GM19467 (cell line): ENCODE results near the gene COLGALT1.
"Not testable (repeated sequence)": the region's sequence is repeated elsewhere in the genome, so short reads cannot be mapped to it uniquely, and the experiment has no call there.

Experiments
- ATAC-seq: cut with Tn5 transposase; IDR thresholded peaks from one replicate; pipeline ENCODE4 v1.9.1; 2021; ENCODE audit warnings: mild to moderate bottlenecking, moderate library complexity; ENCODE audit not compliant: unreplicated experiment

The COLGALT1 gene

DNA sequence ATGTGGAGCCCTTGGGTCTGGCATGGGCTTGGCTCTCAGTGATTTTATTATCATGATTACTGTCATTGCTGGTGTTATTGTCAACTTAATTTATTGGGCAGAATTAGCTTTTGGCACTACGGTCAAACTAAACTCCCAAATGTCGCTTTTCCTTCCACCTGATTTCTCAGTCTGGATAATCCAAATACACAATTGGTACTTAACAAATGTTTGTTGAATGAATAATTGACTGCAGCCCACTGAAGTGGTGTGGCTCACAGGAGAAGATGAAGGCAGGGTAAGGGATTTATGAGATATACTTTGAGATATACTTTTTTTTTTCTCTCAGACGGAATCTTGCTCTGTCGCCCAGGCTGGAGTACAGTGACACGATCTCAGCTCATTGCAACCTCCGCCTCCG lies 1.5 kb downstream of the COLGALT1 start:
- no peak for ATAC-seq

DNA sequence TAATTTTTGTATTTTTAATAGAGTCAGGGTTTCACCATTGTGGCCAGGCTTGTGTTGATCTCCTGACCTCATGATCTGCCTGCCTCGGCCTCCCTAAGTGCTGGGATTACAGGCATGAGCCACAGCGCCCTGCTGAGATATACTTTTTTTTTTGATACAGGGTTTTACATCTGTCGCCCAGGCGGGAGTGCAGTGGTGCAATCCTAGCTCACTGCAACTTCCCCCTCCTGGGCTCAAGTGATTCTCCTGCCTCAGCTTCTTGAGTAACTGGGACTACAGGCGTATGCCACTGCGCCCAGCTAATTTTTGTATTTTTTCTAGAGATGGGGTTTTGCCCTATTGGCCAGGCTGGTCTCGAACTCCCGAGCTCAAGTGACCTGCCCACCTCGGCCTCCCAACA lies 2.0 kb downstream of the COLGALT1 start:
- ATAC-seq = no peak

GRCh38 chr19:17560205-17560595 lies 4.8 kb downstream of the COLGALT1 start:
- no peak for ATAC-seq

DNA sequence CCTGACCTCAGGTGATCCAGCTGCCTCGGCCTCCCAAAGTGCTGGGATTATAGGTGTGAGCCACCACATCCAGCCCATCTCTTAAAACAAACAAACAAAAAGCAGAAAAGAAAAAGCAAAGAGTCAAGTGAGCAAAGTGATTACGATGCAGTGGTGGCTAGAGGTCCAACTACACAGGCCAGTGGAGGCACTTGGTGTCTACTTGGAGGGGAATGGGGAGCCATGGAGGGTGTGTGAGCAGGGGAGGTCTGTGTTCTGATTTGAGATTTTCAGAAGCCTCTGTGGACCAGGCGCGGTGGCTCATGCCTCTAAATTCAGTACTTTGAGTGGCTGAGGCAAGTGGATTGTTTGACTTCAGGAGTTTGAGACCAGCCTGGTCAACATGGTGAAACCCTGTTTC lies 6.6 kb downstream of the COLGALT1 start:
- no peak for ATAC-seq

GRCh38 chr19:17562561-17562960 lies 7.1 kb downstream of the COLGALT1 start:
- no peak for ATAC-seq

DNA sequence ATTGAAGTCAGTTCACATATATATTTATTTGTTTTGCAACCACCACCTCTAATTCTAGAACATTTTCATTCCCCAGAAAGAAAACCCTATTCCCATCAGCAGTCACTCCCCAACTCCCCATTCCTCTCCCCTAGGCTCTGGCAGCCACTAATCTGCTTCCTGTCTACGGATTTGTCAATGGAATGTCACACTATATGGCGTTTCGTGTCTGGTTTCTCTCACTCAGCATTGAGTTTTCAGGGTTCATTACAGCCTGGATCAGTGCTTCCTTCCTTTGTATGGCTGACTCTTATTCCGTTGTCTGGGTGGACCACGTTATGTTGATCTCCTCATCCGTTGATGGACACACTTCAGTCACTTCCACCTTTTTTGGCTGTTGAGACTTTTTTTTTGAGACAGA lies 9.3 kb downstream of the COLGALT1 start:
- no peak for ATAC-seq

DNA sequence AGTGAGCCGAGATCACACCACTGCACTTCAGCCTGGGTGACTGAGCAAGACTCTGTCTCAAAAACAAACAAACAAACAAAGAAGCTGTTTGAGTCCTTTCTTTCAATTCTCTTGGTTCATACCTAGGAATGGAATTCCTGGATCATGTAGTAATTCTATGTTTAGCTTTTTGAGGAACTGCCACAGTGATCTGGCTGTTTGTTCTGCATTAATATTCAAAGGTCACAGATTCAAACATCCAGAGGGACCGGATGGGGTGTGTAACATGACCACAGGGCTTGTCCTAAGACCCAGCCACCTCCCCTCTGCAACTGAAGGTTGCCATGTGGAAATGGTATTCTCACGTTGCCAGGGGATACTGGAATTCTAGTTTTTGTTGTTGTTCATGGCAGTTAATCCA lies 10.2 kb downstream of the COLGALT1 start:
- no peak for ATAC-seq

- ATAC-seq = no peak
These were observed 12.5 kb downstream of the COLGALT1 start for GRCh38 chr19:17567940-17568339.

- ATAC-seq = not testable (repeated sequence)
These were observed 14.8 kb downstream of the COLGALT1 start for GRCh38 chr19:17570291-17570690.

DNA sequence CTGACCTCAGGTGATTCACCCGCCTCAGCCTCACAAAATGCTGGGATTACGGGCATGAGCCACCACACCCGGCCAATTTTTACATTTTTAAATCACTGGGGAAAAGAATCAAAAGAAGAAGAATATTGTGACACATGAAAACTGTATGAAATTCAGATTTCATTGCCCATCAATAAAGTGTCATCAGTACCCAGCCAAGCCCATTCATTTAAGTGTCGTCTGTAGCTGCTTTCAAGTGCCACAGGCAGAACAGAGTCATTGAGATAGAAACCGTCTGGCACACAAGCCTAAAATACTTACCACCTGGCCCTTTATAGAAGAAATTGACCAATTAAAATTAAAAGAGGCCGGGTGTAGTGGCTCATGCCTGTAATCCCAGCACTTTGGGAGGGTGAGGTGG lies 15.3 kb downstream of the COLGALT1 start:
- ATAC-seq = no peak

DNA sequence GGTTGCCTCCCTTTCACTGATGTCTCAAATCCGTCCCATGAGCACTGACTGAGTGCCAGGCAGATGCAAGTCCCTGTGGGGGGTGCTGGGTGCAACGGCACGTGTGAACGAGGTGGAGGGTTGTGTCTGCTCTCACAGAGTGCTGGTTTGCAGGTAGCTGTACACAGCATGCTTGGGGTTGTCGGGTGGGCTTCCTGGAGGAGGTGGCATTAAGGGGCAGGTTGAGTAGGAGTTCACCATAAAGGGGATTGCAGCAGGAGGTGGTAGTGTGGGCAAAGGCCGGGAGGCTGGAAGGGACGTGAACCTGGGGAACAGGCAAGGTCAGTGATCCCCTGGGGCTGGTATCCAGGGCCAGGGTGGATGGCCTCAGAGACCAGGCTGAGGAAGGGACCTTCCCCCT lies 17.2 kb downstream of the COLGALT1 start:
- no peak for ATAC-seq

GRCh38 chr19:17575871-17576757 lies 20.7 kb downstream of the COLGALT1 start:
- ATAC-seq = no peak

DNA sequence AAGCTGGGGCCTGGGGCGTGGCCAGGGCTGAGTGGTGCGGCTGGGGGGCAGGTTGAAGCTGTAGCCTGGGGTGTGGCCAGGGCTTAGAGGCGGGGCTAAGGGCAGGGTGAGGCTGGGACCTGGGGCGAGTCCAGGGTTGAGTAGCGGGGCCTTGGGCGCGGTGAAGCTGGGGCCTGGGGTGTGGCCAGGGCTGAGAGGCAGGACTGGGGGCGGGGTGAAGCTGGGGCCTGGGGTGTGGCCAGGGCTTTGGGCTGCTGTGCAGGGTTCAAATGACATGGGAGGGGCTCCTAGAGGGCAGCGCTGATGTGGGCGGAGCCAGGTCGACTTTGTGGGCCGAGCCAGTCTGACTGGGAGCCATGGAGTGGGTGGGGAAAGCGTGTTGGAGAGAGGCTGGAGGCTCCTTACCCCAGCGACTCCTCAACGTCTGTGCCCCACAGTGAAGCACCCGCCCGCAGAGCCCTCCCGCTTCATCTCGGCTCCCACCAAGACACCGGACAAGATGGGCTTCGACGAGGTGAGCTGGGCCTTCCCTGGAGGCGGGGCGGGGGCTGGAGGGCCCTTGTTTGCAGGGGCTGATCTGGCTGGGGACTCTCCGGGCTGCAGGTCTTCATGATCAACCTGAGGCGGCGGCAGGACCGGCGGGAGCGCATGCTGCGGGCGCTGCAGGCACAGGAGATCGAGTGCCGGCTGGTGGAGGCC lies 21.5 kb downstream of the COLGALT1 start:
- no peak for ATAC-seq

DNA sequence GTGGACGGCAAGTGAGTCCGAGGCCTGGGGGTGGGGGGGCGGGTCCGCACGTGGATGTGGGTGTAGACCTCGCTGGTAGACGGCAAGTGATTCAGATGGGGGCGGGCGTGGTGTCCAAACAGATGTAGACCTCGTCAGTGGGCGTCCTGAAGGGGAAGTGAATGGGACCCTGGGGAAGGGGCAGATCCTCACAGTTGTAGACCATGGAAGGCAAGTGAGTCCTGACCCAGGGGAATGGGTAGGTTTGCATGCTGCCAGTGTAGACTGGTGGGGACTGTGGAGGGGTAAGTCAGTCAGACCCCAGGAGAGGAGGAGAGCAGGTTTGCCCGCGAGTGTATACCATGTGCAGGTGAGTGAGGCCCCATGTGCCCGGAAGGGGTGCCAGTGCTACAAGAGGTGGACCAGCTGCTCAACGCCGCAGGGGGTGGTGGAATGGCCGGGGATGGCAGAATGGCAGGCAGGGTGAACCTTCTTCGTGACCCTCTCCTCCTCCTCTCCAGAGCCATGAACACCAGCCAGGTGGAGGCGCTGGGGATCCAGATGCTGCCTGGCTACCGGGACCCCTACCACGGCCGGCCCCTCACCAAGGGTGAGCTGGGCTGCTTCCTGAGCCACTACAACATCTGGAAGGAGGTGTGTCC lies 22.1 kb downstream of the COLGALT1 start:
- no peak for ATAC-seq

DNA sequence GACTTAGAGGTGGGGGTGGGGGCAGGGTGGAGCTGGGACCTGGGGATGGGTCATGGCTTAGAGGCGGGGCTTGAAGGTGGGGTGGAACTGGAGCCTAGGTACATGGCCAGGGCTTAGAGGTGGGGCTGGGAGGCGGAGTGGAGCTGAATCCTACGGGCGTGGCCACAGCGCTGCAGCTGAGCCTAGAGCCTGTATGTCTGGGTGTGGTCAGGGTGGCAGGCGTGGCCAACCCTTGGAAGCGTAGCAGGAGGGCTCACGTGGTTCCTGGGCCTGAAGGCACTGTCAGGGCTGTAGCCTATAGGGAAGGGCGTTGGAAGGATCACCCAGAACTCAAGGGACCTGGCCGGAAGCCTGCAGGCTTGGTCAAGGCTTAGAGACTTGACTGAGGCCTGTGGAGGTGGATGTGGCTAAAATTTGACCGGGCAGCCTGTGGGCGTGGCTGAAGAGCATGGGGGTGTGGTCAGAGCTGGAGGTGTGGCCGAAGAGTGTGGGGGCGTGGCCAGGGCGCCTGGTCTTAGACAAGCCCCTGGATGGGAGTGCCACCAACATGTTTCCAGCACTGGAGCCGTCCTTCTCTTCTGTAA lies 24.3 kb downstream of the COLGALT1 start:
- no peak for ATAC-seq

DNA sequence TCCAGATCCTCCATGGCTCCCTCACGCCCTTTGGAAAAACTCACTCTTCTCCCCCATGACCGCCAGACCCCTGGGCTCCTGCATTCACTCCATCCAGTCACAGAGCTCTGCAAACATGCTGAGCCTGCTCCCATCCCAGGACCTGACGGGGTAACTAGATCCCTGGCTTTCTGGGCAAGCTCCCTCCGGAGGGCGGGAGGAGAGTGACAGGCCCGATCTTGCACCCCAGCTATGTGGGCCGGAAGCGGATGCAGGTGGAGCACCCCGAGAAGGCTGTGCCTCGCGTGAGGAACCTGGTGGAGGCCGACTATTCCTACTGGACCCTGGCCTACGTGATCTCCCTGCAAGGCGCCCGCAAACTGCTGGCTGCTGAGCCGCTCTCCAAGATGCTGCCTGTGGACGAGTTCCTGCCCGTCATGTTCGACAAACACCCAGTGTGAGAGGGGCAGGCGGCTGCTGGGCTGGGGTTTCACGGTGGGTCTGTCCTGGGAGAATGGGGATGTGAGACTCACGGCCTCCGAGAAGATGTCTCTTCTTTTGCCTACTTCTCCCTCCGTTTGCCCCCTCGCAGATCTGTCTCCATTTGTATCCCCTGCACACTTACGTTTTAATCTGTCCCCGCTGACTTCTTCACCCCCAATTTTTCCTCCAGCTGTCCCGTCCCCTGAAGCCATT lies 25.2 kb downstream of the COLGALT1 start:
- no peak for ATAC-seq

GRCh38 chr19:17581211-17581874 lies 25.9 kb downstream of the COLGALT1 start:
- ATAC-seq = no peak

DNA sequence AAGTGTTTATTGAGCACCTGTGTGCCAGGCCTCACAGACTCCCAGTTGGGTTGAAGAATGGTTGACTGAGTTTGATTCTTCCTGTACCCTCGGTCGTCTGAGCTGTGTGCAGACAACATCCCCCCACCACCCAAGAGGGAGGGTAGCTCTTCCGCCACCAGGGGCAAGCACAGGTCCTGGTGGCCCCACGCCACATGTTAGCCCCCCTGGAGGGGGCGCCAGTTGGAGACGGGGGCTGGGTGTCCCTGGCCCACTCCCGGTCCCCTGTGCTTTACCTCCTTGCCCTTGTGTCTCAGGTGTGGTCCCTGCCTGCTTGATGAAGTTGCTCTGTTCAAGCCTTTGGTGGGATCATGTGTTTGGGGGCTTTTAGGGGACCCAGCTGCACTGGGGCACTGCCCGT lies 27.2 kb downstream of the COLGALT1 start:
- no peak for ATAC-seq

DNA sequence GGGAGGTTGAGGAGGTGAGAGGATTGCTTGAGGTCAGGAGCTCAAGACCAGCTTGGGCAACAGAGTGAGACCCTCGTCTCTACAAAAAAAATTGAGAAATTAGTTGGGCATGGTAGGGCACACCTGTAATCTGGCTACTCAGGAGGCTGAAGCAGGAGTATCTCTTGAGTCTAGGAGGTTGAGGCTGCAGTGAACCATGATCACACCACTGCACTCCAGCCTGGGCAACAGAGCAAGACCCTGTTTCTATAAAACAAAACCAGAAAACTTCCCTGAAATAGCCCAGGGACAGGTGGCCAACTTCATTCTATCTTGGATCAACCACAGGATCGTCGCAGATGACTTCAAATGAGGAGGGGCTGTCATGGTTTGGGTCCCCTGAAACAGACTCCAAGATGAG lies 28.7 kb downstream of the COLGALT1 start:
- no peak for ATAC-seq

DNA sequence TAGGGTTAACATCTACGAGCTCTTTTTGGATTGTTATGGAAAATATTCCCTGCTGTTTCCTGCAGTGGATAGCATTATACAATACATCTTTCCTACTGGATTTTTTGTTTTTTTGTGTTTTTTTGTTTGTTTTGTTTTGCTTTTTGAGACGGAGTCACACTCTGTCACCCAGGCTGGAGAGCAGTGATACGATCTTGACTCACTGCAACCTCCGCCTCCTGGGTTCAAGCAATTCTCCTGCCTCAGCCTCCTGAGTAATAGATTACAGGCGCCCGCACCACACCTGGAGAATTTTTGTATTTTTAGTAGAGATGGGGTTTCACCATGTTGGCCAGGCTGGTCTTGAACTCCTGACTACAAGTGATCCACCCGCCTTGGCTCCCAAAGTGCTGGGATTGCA lies 29.9 kb downstream of the COLGALT1 start:
- not testable (repeated sequence) for ATAC-seq
